GM18517 (cell line): ENCODE measurements around the gene CAMTA1.

Experiments used
- ATAC-seq: cut with Tn5 transposase; IDR thresholded peaks from one replicate; pipeline ENCODE4 v1.9.1; 2021; ENCODE audit warnings: mild to moderate bottlenecking, moderate library complexity; ENCODE audit not compliant: unreplicated experiment

The CAMTA1 gene

DNA sequence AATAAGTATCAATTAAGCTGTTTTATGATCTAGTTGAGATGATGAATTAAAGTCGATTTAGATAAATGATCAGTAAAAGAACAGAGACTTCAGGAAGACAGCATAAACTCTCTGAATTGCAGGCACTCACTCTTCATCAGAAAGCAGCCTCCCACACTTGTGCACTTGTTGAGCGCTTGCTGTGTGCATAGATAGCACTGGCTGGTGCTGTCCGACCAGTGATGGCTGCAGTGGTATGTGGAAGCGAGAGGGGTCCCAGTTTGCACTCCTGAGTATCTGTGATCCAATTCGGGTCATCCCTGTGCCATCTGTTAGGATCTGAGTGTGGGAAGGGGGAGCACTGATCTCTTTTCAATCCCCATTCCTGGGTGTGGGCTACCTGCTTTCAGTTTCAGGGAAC, 137.8 kb downstream of the CAMTA1 start:
- ATAC-seq = no peak

GRCh38 chr1:6923416-6923815, 138.2 kb downstream of the CAMTA1 start:
- ATAC-seq = no peak

- no peak for ATAC-seq
These were observed 139.0 kb downstream of the CAMTA1 start for GRCh38 chr1:6923955-6924881.

DNA sequence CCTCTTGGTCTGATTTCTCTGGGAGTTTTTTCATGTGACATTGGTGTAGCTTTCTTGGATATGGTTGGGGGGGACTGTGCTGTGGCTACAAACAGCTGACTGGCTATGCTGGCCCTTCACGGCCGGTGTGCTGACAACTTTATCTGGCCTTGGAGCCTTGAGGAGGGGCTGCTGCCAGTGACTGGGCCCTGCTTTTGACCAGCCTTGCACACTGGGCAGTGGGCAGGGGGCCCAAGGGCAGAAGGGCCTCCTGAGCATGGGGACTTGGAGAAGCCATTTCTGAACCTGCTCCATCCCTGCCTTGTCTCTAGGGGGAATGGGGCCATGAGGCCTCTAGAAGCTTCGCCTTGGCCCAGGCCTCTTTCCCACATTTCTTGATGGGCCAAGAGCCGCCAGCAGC, 139.6 kb downstream of the CAMTA1 start:
- no peak for ATAC-seq

GRCh38 chr1:6927626-6928025, 142.4 kb downstream of the CAMTA1 start:
- no peak for ATAC-seq

DNA sequence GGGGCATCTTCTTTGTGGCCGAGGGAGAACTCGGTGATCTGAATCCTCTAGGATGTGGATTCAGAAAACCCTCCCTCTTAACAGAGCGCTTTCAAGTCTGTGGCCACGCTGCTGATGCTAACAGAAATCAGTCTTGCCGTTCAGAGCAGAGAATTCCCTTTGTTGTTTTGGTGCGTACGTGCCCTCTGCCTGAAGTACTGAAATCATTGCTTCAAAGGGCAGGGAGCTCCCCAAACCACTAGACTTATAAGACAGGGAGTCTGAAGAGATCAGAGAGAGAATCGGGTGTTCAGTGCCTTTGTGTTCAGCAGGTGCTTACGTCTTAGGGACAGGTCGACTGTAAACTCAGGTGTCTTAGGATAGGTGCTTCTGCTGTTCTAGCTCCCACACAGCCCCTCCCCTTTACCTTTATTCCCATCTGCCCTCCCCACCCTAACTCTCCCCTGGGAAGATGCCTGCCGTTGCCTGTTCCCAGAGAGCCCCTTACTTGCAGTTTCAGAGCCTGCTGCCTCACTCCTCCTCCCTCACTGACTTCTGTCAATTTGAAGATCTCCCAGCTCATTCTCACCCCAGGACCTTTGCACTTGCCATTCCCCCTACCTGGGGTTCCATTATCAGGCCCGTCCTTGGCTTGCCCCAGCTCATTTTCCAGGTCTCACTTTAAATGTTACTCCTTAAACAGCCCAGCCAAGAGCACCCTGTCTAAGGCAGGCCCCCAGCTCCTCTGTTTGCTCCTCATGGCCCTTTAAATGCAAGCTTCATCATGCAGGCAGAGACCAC, 143.0 kb downstream of the CAMTA1 start:
- no peak for ATAC-seq

DNA sequence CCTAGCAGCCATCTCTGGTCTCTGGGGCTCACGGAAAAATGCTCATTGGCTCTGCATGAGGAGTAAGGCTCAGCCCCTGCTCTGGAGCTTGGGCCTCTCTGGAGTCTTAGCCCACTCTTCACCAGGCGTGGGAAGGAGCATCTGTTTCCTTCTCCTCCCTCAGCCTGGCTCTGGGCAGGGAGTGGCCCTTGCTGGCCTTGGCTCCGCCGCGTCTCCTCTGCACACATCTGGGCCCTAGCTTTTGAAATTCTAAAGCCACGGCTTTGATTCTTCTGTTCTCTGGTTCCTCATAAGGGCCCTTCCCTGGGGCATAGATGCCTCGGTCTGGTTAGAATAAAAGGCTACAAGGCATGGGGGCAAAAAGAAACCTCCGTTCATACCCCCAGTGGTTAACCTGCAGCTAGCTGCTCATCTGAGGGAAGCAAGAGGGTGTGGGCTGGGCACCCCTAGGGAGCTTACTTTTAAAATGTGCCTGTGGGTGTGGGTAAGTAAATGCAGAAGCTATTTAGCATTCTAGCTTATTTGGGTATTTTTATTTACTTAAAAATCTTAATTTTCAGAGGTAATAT, 145.6 kb downstream of the CAMTA1 start:
- no peak for ATAC-seq

- ATAC-seq = no peak
These were observed 150.2 kb downstream of the CAMTA1 start for GRCh38 chr1:6935361-6935883.

GRCh38 chr1:6935911-6936690, 150.8 kb downstream of the CAMTA1 start:
- no peak for ATAC-seq

GRCh38 chr1:6937048-6937447, 151.8 kb downstream of the CAMTA1 start:
- ATAC-seq = no peak

GRCh38 chr1:6939363-6939762, 154.1 kb downstream of the CAMTA1 start:
- ATAC-seq = no peak

DNA sequence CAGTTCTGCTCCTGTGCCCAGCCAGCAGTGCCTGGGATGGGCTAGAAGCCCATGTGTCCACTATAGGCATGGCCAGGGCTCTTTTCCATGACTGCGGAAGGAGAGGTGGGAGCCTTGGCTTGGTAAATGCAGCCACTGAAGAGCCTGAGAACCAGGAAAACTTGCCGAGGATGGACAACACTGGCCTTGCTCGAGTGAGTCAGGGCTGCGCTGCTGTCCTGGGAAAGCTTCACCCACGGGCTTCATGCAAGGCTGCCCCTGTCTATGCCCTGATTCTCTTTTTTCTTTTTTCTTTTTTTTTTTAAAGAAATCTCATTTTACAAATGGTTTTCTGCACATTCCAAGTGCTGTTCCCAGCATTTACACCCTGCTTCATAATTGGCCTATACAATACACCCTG, 156.5 kb downstream of the CAMTA1 start:
- ATAC-seq = no peak

GRCh38 chr1:6942990-6943389, 157.7 kb downstream of the CAMTA1 start:
- no peak for ATAC-seq

DNA sequence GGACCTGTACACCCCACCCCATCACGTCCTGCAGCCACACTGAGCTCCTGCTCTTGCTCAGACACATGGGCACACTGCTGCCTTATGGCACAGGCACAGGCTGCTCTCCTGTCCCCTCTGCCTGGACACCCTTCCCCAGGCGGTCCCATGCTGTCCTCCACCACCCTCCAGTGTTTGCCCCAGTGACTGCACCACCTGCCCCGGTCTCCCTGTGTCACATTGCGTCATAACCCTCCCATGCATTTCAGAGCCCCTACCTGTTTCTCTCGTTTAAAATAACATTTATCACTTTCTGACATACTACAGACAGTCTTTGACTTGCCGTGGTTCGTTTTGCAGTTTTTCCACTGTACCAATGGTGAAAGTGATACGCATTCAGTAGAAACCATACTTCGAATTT, 159.2 kb downstream of the CAMTA1 start:
- ATAC-seq = no peak

- ATAC-seq = no peak
These were observed 162.7 kb downstream of the CAMTA1 start for GRCh38 chr1:6947952-6948351.

DNA sequence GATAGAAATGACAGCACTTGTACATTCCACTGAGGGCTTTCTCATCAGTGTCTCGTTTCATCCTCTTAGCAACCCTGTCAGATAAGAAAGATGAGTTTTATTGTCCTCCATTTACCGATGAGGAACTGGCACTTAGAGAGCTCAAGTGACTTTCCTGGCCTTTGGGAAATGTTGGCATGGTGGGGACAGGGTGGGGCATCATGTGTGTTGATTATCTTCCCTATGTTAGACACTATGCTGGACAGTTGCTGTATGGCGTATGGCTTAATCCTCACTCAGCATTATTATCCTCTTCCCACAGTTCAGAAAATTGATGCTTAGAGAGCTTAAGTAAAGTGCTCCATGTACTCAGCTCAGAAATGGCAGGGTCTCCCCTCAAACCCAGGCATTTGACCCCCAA, 163.2 kb downstream of the CAMTA1 start:
- no peak for ATAC-seq

DNA sequence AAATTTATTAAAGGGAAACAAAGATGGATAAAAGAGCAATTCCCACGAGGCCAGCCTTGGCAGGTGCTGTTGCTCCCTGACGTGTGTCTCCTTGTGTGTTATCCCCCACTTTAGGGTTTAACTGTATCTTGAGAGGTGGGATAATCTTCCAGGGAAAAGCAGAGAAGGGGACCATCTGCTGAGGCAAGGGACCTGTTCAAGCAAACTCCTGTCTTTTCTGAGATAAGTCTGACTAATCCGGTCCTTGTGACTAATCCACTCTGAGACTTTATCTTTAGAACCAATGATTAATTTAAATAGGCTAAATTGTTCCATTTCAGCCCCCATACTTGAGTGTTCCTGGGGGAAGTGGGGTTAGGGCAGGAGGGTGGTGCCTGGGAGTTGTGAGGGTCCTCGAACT, 163.6 kb downstream of the CAMTA1 start:
- ATAC-seq = no peak

GRCh38 chr1:6950001-6950765, 164.9 kb downstream of the CAMTA1 start:
- no peak for ATAC-seq

DNA sequence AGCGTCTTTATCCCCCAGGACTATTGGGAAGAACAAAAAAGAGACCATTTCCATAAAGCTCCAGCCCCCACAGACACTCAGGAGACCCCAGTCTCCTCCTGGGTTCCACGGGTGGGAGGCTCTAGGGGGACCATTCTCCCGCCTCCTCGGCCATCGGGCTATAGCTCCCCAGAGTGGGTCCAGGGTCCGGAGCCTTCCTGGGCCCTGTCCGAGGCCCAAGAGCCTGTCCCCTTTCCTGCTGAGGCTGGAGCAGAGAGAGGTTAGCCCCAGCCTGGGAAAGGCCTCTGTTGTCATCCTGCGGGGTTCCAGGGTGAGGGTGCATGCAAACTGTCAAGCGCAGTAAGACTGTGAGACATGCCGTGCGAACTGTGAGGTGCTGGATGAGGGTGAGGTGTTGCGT, 166.3 kb downstream of the CAMTA1 start:
- no peak for ATAC-seq

DNA sequence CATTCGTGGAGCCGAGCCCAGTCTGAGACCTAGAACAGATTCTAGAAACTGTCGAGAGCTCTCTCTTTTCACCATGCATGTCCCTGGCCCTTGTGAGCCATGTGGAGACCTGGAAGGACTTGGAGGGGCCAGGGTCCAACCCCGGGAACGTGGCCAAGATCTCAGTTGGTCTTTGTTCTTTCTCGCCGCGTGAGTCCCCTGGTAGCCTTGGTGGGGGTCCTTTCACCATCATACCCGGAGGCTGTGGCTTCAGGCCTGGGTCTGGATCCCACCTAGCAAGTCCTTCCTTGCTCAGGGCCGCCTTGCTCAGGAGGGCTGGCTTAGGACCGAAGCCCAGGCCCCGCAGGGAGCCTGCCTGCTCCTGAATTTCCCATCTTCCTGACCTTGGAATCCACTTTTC, 168.0 kb downstream of the CAMTA1 start:
- no peak for ATAC-seq
